K562 (cell line): ENCODE results near the gene HSPA1L. TPM values are rescaled to one million over a fixed set of nuclear protein-coding genes. Genes with fewer than 3 reads are reported as not detected.
A peak's percentile ranks its signal among the peaks of the same experiment; 100 is the strongest.

Source experiments
- ATAC-seq: fragments of 200-7000 bp; cut with Tn5 transposase; 3 replicates; pipeline ENCODE4 v1.9.1; 2020; ENCODE audit warnings: moderate library complexity
- BruUV-seq: library from RNA; stranded (reverse); fragments of 400-500 nt; replicated peaks from 2 replicates; lab custom pipeline; 2021; lab: Mats Ljungman, UMichigan
- CTCF ChIA-PET: fragments of 300-600 bp; formaldehyde crosslinking; extraction: SDS; loops from one replicate; lab custom pipeline; 2021; ENCODE audit warnings: low intra/inter-chr PET ratio; lab: Yijun Ruan, JAX
- POLR2A ChIA-PET: fragments of 300-600, 350-650 bp; sonication (Branson Sonifier 250); formaldehyde crosslinking; extraction: SDS; loops from one replicate; lab custom pipeline; 2021; ENCODE audit warnings: antibody characterized with exemption, inconsistent platforms; lab: Yijun Ruan, JAX
- DNase-seq, 4 experiments: peaks; one replicate each; pipeline versions ENCODE4 v3.0.0 to v3.0.0-alpha.2; 2011 to 2018; ENCODE audit warnings: low spot score in 3 of 4, mixed read lengths in 3 of 4; ENCODE audit errors: extremely low read depth in 1 of 4
- FAIRE-seq: peaks from 2 replicates; lab custom pipeline; 2011; peaks lifted over from hg19 to GRCh38; lab: Jason Lieb, UNC
- H2AFZ ChIP-seq: 2 replicates; pipeline ENCODE4 v1.6.0; 2011; ENCODE audit warnings: low read depth, low read length, control low read depth, inconsistent platforms
- H3K27ac ChIP-seq: fragments of 200-600 bp; 3 replicates; pipeline ENCODE4 v1.8.0; 2011; ENCODE audit warnings: low read depth, mild to moderate bottlenecking, control low read depth, inconsistent platforms, low read length, moderate library complexity, mixed read lengths; ENCODE audit errors: extremely low read depth
- H3K27me3 ChIP-seq, 2 experiments: fragments of 300-600 bp in 1 of 2; 2 replicates in 1 of 2; 3 replicates in 1 of 2; pipeline versions ENCODE4 v1.6.0 to v1.8.0; 2011; ENCODE audit warnings: inconsistent platforms in 2 of 2, low read length in 2 of 2, mild to moderate bottlenecking in 1 of 2, mixed read lengths in 1 of 2, moderate library complexity in 1 of 2; ENCODE audit not compliant: control insufficient read depth in 2 of 2, insufficient read depth in 2 of 2
- H3K36me3 ChIP-seq: fragments of 300-600 bp; 3 replicates; pipeline ENCODE4 v1.8.0; 2011; ENCODE audit warnings: mild to moderate bottlenecking, low read length, inconsistent platforms; ENCODE audit not compliant: control insufficient read depth, insufficient read depth
- H3K4me1 ChIP-seq, 2 experiments: fragments of 200-600 bp in 1 of 2; replicated peaks in 1 of 2; 2 replicates in 1 of 2; 3 replicates in 1 of 2; pipeline versions ENCODE4 v1.5.1 to v1.8.0; 2011; ENCODE audit warnings: inconsistent platforms in 2 of 2, low read length in 2 of 2, mild to moderate bottlenecking in 1 of 2, mixed read lengths in 1 of 2, moderate library complexity in 1 of 2; ENCODE audit not compliant: control insufficient read depth in 2 of 2, insufficient read depth in 2 of 2
- H3K4me2 ChIP-seq: 2 replicates; pipeline ENCODE4 v1.6.1; 2011; ENCODE audit warnings: low read length, control low read depth, inconsistent platforms, mixed read lengths; ENCODE audit not compliant: insufficient read depth
- H3K4me3 ChIP-seq: fragments of 200-600 bp; sonication (generic), shearing (Covaris generic); 2 replicates; pipeline ENCODE4 v1.5.1; 2016; ENCODE audit warnings: control low read depth, inconsistent platforms
- H3K79me2 ChIP-seq: fragments of 200-600 bp; 3 replicates; pipeline ENCODE4 v1.8.0; 2011; ENCODE audit warnings: low read length, inconsistent platforms; ENCODE audit not compliant: control insufficient read depth, insufficient read depth
- H3K9ac ChIP-seq, 2 experiments: 2 replicates each; pipeline versions ENCODE4 v1.6.0 to v1.6.1; 2011; ENCODE audit warnings: low read depth in 2 of 2, low read length in 2 of 2, control low read depth in 1 of 2, inconsistent platforms in 1 of 2, mild to moderate bottlenecking in 1 of 2, mixed read lengths in 1 of 2; ENCODE audit not compliant: insufficient read depth in 1 of 2
- H3K9me1 ChIP-seq: one replicate; pipeline ENCODE4 v1.6.0; 2011; ENCODE audit warnings: inconsistent platforms, mild to moderate bottlenecking, low read length, moderate library complexity; ENCODE audit not compliant: control insufficient read depth, insufficient read depth
- H3K9me3 ChIP-seq: replicated peaks from 2 replicates; pipeline ENCODE4 v1.5.1; 2011; ENCODE audit warnings: low read depth, low read length, inconsistent platforms; ENCODE audit not compliant: control insufficient read depth, insufficient read depth
- H4K20me1 ChIP-seq: replicated peaks from 2 replicates; pipeline ENCODE4 v1.6.1; 2011; ENCODE audit warnings: low read length, inconsistent platforms, mixed read lengths; ENCODE audit not compliant: control insufficient read depth, insufficient read depth
- CEBPB ChIP-seq: fragments of 450-650 bp; IDR thresholded peaks from 2 replicates; pipeline ENCODE4 v1.6.1; 2016; ENCODE audit warnings: missing genetic modification characterization, missing compliant biosample characterization
- E2F5 ChIP-seq: sonication (generic); formaldehyde crosslinking; IDR thresholded peaks from 2 replicates; pipeline ENCODE4 v1.8.0; 2022; ENCODE audit warnings: mild to moderate bottlenecking, missing genetic modification reagents
- ETS1 ChIP-seq: conservative IDR thresholded peaks from 2 replicates; pipeline ENCODE4 v1.6.1; 2011; ENCODE audit warnings: low read depth, mild to moderate bottlenecking, low read length; ENCODE audit not compliant: control insufficient read depth
- ETS2 ChIP-seq: IDR thresholded peaks from 2 replicates; pipeline ENCODE4 v1.6.1; 2016; ENCODE audit warnings: borderline replicate concordance, missing genetic modification characterization, mild to moderate bottlenecking, moderate library complexity, missing compliant biosample characterization; ENCODE audit not compliant: poor library complexity, severe bottlenecking
- FOXM1 ChIP-seq, 2 experiments: fragments of 450-650 bp in 1 of 2; sonication (generic) in 1 of 2; formaldehyde crosslinking in 1 of 2; IDR thresholded peaks; 2 replicates each; pipeline versions ENCODE4 v1.6.1 to v1.9.0; 2017 to 2022; ENCODE audit warnings: low read depth in 2 of 2, mild to moderate bottlenecking in 2 of 2, missing genetic modification reagents in 1 of 2, moderate library complexity in 1 of 2
- HDAC2 ChIP-seq: fragments of 450-650 bp; IDR thresholded peaks from 2 replicates; pipeline ENCODE4 v1.6.1; 2016; ENCODE audit warnings: mild to moderate bottlenecking
- HMGXB4 ChIP-seq: sonication (generic); formaldehyde crosslinking; IDR thresholded peaks from 2 replicates; pipeline ENCODE4 v1.8.1; 2023; ENCODE audit warnings: mild to moderate bottlenecking, missing genetic modification reagents
- PHTF2 ChIP-seq: fragments of 250-450 bp; sonication (Bioruptor Pico); IDR thresholded peaks from 2 replicates; pipeline ENCODE4 v1.5.0; 2021; ENCODE audit warnings: mild to moderate bottlenecking
- SIN3A ChIP-seq, 2 experiments: fragments of 150-350 bp in 1 of 2; IDR thresholded peaks; 2 replicates each; pipeline ENCODE4 v1.6.1; 2011 to 2016; ENCODE audit warnings: borderline replicate concordance in 2 of 2, low read depth in 2 of 2, low read length in 2 of 2, mild to moderate bottlenecking in 2 of 2, moderate library complexity in 2 of 2; ENCODE audit not compliant: control insufficient read depth in 1 of 2
- TAF1 ChIP-seq: IDR thresholded peaks from 2 replicates; pipeline ENCODE4 v1.6.1; 2011; ENCODE audit warnings: mild to moderate bottlenecking, low read length, moderate library complexity; ENCODE audit not compliant: insufficient read depth, control insufficient read depth, severe bottlenecking; ENCODE audit errors: extremely low read depth
- TEAD2 ChIP-seq: fragments of 450-650 bp; IDR thresholded peaks from 2 replicates; pipeline ENCODE4 v1.6.1; 2016; ENCODE audit warnings: missing genetic modification characterization, control low read depth, missing compliant biosample characterization
- ZKSCAN1 ChIP-seq: fragments of 150-350 bp; IDR thresholded peaks from 2 replicates; pipeline ENCODE4 v1.6.1; 2016; ENCODE audit warnings: low read depth, low read length
- ZNF12 ChIP-seq: sonication (generic); formaldehyde crosslinking; IDR thresholded peaks from 2 replicates; pipeline ENCODE4 v1.4.0; 2020; ENCODE audit warnings: mild to moderate bottlenecking, missing genetic modification reagents
- WGBS: fragments of 100-300 bp; shearing (Covaris generic); methylation state at CpG from one replicate; pipeline ENCODE4 v1.1.6; 2016; ENCODE audit warnings: low coverage, mixed read lengths; ENCODE audit not compliant: insufficient coverage; ENCODE audit errors: missing lambda C conversion rate; 5-methylcytosine and 5-hydroxymethylcytosine counted together
- in situ Hi-C: fragments of 300-500 bp; cut with MboI; formaldehyde crosslinking; loops from 4 replicates; pipeline ENCODE4 v1.15.0; 2018; ENCODE audit warnings: inconsistent platforms, mixed read lengths
- intact Hi-C: fragments of 100-400 bp; cut with micrococcal nuclease; formaldehyde crosslinking; loops from 2 replicates; pipeline ENCODE4 v1.14.2; 2022
- polyA plus RNA-seq, 8 experiments: library from polyadenylated mRNA; depleted of rRNA in 4 of 8; stranded (reverse) in 5 of 8; unstranded in 3 of 8; fragments of >200 nt; fragmentation: Nextera tagmentation in 2 of 8; fragmentation: Illumina TruSeq in 1 of 8; extraction: Ambion mirVana in 2 of 8; extraction: Trizol in 1 of 8; gene quantifications; 2 replicates each; pipeline versions ENCODE4 v1.2.1 to v1.2.3, GENCODE V29; 2011 to 2014; ENCODE audit warnings: inconsistent platforms in 1 of 8, missing spikeins in 1 of 8
- total RNA-seq, 7 experiments: library from RNA; depleted of rRNA in 6 of 7; stranded (reverse); fragments of >200 nt in 6 of 7; fragmentation: Illumina TruSeq in 2 of 7; extraction: Trizol in 2 of 7; gene quantifications; 2 replicates each; pipeline versions ENCODE4 v1.2.1 to v1.2.3, GENCODE V29; 2011 to 2021; ENCODE audit warnings: low replicate concordance in 1 of 7

HSPA1L gene
- total and polyA plus RNA-seq, 9 of the 15 experiments (the other 6 are each of a cell fraction or from before 2014, with no cell fraction given): 0.14 to 2.1 (median 1.3) TPM

GRCh38 chr6:31794866-31795615 is 20.0 kb downstream of the HSPA1L start (continued):
- peak; percentile 55; the same call in 1 of the 2 replicates for TF ChIP-seq ZNF12 (CRISPR knock-in tag)
- TF ChIP-seq CEBPB (tag): no peak
- TF ChIP-seq ETS1: no peak
- TF ChIP-seq ETS2 (tag): no peak
- no peak for TF ChIP-seq PHTF2 (CRISPR knock-in tag)

- peak; percentile 19 for ATAC-seq
- intact Hi-C loops (loop anchor here (2.0 kb wide), 3 partner anchors 18 to 60 kb away; partner anchors contain the start of genes HSPA1A, HSPA1L and VWA7), in situ Hi-C loops (no loop called here)
- BruUV-seq: no TSS peak
- H3K27ac ChIP-seq: peak overlapping the region; percentile 97
- 0 out of 2 replicates have a peak, but pooled peaks cover 3% of the 10 kb centered on the region for H4K20me1 ChIP-seq
- ChIA-PET POLR2A (interaction anchor here (0.6 to 4.3 kb wide), 11 partner anchors 9 to 336 kb away, joined by 3 to 58 read pairs (median 8); partner anchors contain the start of genes BAG6, HSPA1A, HSPA1B and HSPA1L), CTCF (interaction anchor here (0.6 to 2.9 kb wide), 3 partner anchors 36 to 128 kb away, joined by 3 to 24 read pairs (median 3); no protein-coding TSS in a partner anchor)
- H3K4me2 ChIP-seq: peak overlapping the region; percentile 98
- WGBS: 2% methylated on average over 7 of the region's 7 CpGs
- H3K9me3 ChIP-seq: no peaks in the 10 kb centered on the region
- peaks cover 71% of the 10 kb centered on the region for H3K36me3 ChIP-seq
- H3K9ac ChIP-seq: peak overlapping the region; percentile 93 to 99
- no peaks in the 10 kb centered on the region for H3K27me3 ChIP-seq
- DNase-seq: peak in 3 of 4 experiments; percentile 19 to 64 (median 49)
- peaks cover 17 to 44% of the 10 kb centered on the region in 2 experiments for H3K4me1 ChIP-seq
- peak; percentile 79 for FAIRE-seq
- H3K9me1 ChIP-seq: no peaks in the 10 kb centered on the region
- peak overlapping the region; percentile 22 for H2AFZ ChIP-seq
- H3K79me2 ChIP-seq: peaks cover 55% of the 10 kb centered on the region
- H3K4me3 ChIP-seq: peak overlapping the region; percentile 61
- no peak for TF ChIP-seq ZKSCAN1
- TF ChIP-seq TEAD2 (tag): 0 out of 2 replicates have a peak, but pooled peaks have one; percentile 25
- TF ChIP-seq HMGXB4: no peak; the same call in 1 of the 2 replicates
- peak; percentile 35 for TF ChIP-seq TAF1
- TF ChIP-seq FOXM1 (IDR thresholded peaks at IDR 0.05; ENCODE audit: low read depth): no peak
- TF ChIP-seq FOXM1 (CRISPR knock-in tag; IDR thresholded peaks at IDR 0.05; ENCODE audit: low read depth): no peak
- peak in 1 of 2 experiments; percentile 31; a peak in 2 of 4 replicates for TF ChIP-seq SIN3A (IDR thresholded peaks at IDR 0.05; ENCODE audit: borderline replicate concordance in 2 of 2, control insufficient read depth in 1 of 2, low read depth in 2 of 2, low read length in 2 of 2)
- no peak for TF ChIP-seq E2F5 (CRISPR knock-in tag)
- peak; percentile 69 for TF ChIP-seq HDAC2
Observed at GRCh38 chr6:31794294-31794865, 20.7 kb downstream of the HSPA1L start.
